Activated naive CD8-positive, alpha-beta T cell treated with anti-CD3 and anti-CD28 coated beads, Interleukin-2, amount 10 ng/mL, durations not matched to agents 7 days and 5 days (primary cell): ENCODE measurements around the gene MTMR4. TPM values are rescaled to one million over a fixed set of nuclear protein-coding genes. Genes with fewer than 3 reads are reported as not detected.
A peak's percentile ranks its signal among the peaks of the same experiment; 100 is the strongest.

ENCODE experiments used
- ATAC-seq: fragments of 150-1000 bp; cut with Tn5 transposase; one replicate; pipeline ENCODE4 v1.10.0; 2021; ENCODE audit warnings: low read depth, moderate library complexity
- POLR2A ChIA-PET: fragments of 350-600 bp; sonication (Branson Sonifier 250); formaldehyde crosslinking; loops from one replicate; lab custom pipeline; 2021; ENCODE audit warnings: antibody characterized with exemption; lab: Charles Lee
- DNase-seq: peaks from one replicate; pipeline ENCODE4 v3.0.0; 2021
- H3K27ac Mint-ChIP-seq: one replicate; pipeline ENCODE4 v1.8.0; 2022; ENCODE audit warnings: mild to moderate bottlenecking, mixed read lengths
- H3K27me3 Mint-ChIP-seq: one replicate; pipeline ENCODE4 v1.8.0; 2022; ENCODE audit warnings: mild to moderate bottlenecking, moderate library complexity, mixed read lengths
- H3K36me3 Mint-ChIP-seq: one replicate; pipeline ENCODE4 v1.8.0; 2021; ENCODE audit warnings: mild to moderate bottlenecking, mixed read lengths
- H3K4me1 Mint-ChIP-seq: one replicate; pipeline ENCODE4 v1.8.0; 2021; ENCODE audit warnings: mixed read lengths
- H3K4me3 Mint-ChIP-seq: one replicate; pipeline ENCODE4 v1.8.0; 2022; ENCODE audit warnings: mild to moderate bottlenecking, moderate library complexity, mixed read lengths
- H3K9me3 Mint-ChIP-seq: one replicate; pipeline ENCODE4 v1.8.0; 2021; ENCODE audit warnings: mixed read lengths
- total RNA-seq, 2 experiments: library from RNA; stranded (reverse); gene quantifications; one replicate each; pipeline ENCODE4 v1.2.3, GENCODE V29; 2021

MTMR4 gene
- total RNA-seq, 2 experiments from 2014 or later, result 50.5 to 50.8 TPM

DNA sequence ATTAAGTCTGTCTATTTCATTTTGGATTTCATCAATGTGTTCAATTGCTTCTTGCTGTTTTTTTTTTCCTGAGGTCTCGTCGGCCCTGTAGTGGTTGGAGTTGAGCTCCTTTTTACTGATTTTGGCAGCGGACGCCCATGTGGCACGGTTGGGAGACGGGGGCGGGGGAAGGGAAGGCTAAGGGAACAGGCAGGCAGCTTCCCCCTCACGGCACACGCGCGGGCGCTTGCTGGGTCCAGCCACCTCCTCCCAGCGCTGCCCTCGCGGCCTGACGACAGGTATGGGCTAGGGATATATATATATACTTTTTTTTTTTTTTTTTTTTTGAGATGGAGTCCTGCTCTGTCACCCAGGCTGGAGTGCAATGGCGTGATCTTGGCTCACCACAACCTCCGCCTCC is 37.6 kb downstream of the MTMR4 start:
- Mint-ChIP-seq H3K4me3 (no peak overlapping the region), H3K36me3 (no peaks in the 10 kb centered on the region), H3K9me3 (no peaks in the 10 kb centered on the region), H3K4me1 (peaks cover 3% of the 10 kb centered on the region), H3K27me3 (peaks cover 2% of the 10 kb centered on the region), H3K27ac (no peak overlapping the region)
- POLR2A ChIA-PET, result no interaction called here
- ATAC-seq (no peak), DNase-seq (no peak)

DNA sequence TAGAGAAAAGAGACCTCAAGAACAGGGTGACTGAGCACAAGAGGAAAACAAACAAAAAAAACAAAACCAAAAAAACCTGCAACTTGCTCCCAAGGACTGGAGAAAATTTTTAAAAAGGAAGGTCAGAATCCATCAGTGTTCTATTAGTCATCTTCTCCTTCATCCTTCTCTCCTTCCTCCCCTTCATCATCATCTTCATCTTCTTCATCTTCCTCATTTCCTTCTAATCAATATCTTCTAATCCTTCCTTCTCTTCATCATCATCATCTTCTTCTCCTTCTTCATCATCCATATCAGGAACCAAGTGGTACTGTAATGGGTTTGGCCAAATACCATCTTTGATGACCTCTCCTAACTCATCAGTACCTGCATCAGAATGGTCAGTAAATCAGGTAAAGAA is 38.5 kb downstream of the MTMR4 start:
- H3K27ac Mint-ChIP-seq, result no peak overlapping the region
- H3K36me3 Mint-ChIP-seq, result no peaks in the 10 kb centered on the region
- no peak overlapping the region for H3K4me3 Mint-ChIP-seq
- peaks cover 3% of the 10 kb centered on the region for H3K4me1 Mint-ChIP-seq
- ATAC-seq (no peak), DNase-seq (no peak)
- H3K27me3 Mint-ChIP-seq, result peaks cover 2% of the 10 kb centered on the region
- POLR2A ChIA-PET, result no interaction called here
- H3K9me3 Mint-ChIP-seq, result no peaks in the 10 kb centered on the region

DNA sequence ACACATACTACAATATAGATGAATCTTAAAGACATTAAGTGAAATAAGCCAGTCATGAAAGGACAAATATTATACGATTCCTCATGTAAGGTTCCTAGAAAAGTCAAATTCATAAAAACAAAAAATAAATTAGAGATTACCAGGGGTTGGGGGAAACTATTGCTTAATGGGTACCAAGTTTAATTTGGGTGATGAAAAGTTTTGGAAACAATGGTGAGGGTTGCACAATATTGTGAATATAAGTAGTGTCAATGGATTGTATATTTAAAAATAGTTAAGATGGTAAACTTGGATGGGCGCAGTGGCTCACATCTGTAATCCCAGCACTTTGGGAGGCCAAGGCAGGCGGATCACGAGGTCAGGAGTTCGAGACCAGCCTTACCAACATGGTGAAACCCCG is 44.1 kb downstream of the MTMR4 start:
- DNase-seq, result no peak
- no peak overlapping the region for H3K27ac Mint-ChIP-seq
- H3K4me3 Mint-ChIP-seq, result no peak overlapping the region
- no peaks in the 10 kb centered on the region for H3K4me1 Mint-ChIP-seq
- H3K27me3 Mint-ChIP-seq, result peaks cover 4% of the 10 kb centered on the region
- ATAC-seq, result no peak
- POLR2A ChIA-PET, result interaction anchor here (0.7 kb wide), 1 partner anchor 161 kb away, joined by 3 read pairs; no protein-coding TSS in a partner anchor
- H3K9me3 Mint-ChIP-seq, result no peaks in the 10 kb centered on the region
- no peaks in the 10 kb centered on the region for H3K36me3 Mint-ChIP-seq

DNA sequence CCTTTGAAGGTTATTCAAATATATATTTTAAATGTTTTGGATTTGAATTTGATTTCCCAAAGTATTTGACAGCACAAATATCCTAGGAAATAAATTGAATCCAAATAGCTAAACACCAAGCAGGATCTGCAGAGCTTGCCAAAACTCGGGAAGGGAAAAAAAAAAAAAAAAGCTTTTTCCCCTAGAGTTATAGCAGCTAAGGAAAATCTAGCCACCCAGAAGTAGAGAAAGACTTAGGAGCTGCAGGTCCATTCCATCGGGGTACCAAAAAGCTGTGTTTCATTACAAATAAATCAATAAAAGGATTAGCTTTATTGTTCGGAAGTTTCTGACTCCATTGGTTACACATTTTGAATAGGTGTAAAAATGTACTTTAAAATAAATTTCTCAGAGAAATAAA is 45.5 kb downstream of the MTMR4 start:
- Mint-ChIP-seq H3K4me1 (no peaks in the 10 kb centered on the region), H3K4me3 (no peak overlapping the region), H3K9me3 (no peaks in the 10 kb centered on the region), H3K27ac (no peak overlapping the region), H3K27me3 (peaks cover 4% of the 10 kb centered on the region), H3K36me3 (no peaks in the 10 kb centered on the region)
- no peak for DNase-seq
- ATAC-seq, result no peak
- POLR2A ChIA-PET, result no interaction called here

DNA sequence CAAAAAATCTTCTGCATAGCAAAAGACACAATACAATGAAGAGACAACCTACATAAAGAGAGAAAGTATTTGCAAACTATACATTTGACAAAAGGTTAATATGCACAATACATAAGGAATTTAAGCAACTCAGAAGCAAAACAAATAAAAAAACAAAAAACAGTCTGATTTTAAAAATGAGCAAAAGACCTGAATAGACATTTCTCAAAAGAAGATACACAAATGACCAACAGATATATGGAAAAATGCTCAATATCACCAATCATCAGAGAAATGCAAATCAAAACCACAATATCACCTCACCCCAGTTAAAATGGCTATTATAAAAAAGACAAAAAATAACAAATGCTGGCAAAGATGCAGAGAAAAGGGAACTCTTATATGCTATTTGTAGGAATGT is 58.9 kb downstream of the MTMR4 start:
- Mint-ChIP-seq H3K27me3 (no peaks in the 10 kb centered on the region), H3K9me3 (no peaks in the 10 kb centered on the region), H3K27ac (no peak overlapping the region), H3K36me3 (no peaks in the 10 kb centered on the region), H3K4me3 (no peak overlapping the region), H3K4me1 (no peaks in the 10 kb centered on the region)
- no peak for DNase-seq
- ATAC-seq, result no peak
- POLR2A ChIA-PET, result no interaction called here

DNA sequence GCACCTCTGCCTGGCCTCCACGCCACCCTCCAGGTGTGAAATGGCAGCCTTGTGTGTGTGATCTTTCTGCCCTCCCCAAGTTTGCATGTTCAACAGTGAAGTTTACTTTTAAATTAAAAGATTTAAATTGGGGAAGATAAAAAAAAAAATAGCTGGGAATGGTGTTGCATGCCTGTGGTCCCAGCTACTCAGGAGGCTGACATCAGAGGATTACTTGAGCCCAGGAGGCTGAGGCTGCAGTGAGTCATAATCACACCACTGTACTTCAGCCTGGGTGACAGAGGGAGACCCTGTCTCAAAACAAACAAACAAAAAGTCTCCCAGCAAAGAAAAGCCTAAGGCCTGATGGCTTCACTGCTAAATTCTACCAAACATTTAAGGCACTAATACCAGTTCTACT is 61.7 kb downstream of the MTMR4 start:
- ATAC-seq (no peak), DNase-seq (no peak)
- no peak overlapping the region for H3K27ac Mint-ChIP-seq
- no peaks in the 10 kb centered on the region for H3K4me1 Mint-ChIP-seq
- POLR2A ChIA-PET, result interaction anchor here (0.7 kb wide), 1 partner anchor 754 kb away, joined by 3 read pairs; no protein-coding TSS in a partner anchor
- H3K27me3 Mint-ChIP-seq, result no peaks in the 10 kb centered on the region
- H3K4me3 Mint-ChIP-seq, result no peak overlapping the region
- no peaks in the 10 kb centered on the region for H3K36me3 Mint-ChIP-seq
- no peaks in the 10 kb centered on the region for H3K9me3 Mint-ChIP-seq

DNA sequence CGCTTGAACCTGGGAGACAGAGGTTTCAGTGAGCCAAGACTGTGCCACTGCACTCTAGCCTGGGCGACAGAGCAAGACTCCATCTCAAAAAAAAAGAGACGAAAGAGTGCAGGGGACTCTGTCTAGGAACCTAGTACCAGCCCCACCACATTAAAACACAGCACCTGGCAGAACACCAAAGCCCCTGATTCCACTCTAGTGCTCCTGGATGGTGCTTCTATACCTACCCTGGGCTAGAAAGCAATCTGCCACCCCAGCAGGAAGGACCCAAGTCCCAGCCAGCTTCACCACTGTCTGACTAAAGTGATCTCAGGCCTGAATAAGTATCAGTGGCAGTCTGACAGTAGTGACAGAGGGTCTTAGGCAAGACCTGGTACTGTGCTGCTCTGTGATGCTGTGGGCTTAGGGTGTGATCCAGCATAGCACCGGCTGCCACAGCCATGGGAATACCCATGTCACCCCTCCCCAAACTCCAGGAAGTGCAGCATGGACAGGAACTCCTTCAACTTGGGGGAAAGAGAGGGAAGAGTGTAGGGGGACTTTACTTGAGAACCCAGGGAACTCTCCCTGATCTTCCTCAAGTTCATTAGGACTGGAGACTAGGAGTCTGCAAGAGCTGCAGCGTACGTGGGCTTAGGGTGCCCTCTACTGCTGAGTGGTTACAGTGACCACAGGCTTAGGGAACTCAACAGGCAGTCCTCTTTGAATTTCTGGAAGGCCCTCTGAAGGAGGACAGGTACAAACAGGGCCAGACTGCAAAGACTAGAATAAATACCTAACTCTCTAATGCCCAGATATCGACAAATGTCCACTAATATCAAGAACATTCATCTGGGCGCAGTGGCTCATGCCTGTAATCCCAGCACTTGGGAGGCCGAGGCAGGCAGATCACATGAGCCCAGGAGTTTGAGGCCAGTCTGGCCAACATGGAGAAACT is 67.1 kb downstream of the MTMR4 start:
- no peak overlapping the region for H3K27ac Mint-ChIP-seq
- H3K4me3 Mint-ChIP-seq, result no peak overlapping the region
- no peaks in the 10 kb centered on the region for H3K9me3 Mint-ChIP-seq
- no peaks in the 10 kb centered on the region for H3K36me3 Mint-ChIP-seq
- peak; percentile 70 for DNase-seq
- H3K4me1 Mint-ChIP-seq, result peaks cover 8% of the 10 kb centered on the region
- ATAC-seq, result peak; percentile 92
- POLR2A ChIA-PET, result interaction anchor here (1.0 kb wide), 1 partner anchor 130 kb away, joined by 3 read pairs; no protein-coding TSS in a partner anchor
- H3K27me3 Mint-ChIP-seq, result peaks cover 5% of the 10 kb centered on the region

DNA sequence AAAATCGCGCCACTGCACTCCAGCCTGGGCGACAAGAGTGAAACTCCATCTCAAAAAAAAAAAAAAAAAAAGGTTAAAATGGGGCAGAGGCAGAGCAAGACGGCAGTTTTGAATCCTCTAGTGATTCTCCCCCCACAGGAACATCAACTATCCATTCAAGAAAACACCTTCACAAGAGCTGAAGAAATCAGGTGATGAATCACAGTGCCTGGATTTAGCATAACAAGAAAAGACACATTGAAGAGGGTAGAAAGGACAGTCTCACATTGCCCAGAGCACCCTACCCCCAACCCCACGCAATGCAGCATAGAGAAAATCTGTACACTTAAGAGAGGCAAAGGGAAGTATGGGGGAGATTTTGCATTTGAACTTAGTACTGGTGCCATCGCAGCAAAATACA is 68.4 kb downstream of the MTMR4 start:
- no peak for ATAC-seq
- H3K36me3 Mint-ChIP-seq, result no peaks in the 10 kb centered on the region
- H3K4me1 Mint-ChIP-seq, result peaks cover 8% of the 10 kb centered on the region
- H3K4me3 Mint-ChIP-seq, result no peak overlapping the region
- no peak for DNase-seq
- H3K27ac Mint-ChIP-seq, result no peak overlapping the region
- H3K9me3 Mint-ChIP-seq, result no peaks in the 10 kb centered on the region
- POLR2A ChIA-PET, result interaction anchor here (0.6 kb wide), 1 partner anchor 506 kb away, joined by 5 read pairs; no protein-coding TSS in a partner anchor
- peaks cover 5% of the 10 kb centered on the region for H3K27me3 Mint-ChIP-seq

Other genes starting within 250 kb of the MTMR4 start
- gene MPO, start 233.7 kb downstream of the MTMR4 start, total RNA-seq, result not detected
- gene TSPOAP1, start 185.8 kb downstream of the MTMR4 start, total RNA-seq, result 10 to 100 TPM; 70.6 to 77.7 TPM
- 10 to 100 TPM; 66.4 to 70.2 TPM for gene SUPT4H1, start 162.4 kb downstream of the MTMR4 start, total RNA-seq
- gene RNF43, start 97.1 kb downstream of the MTMR4 start, total RNA-seq, result under 1 TPM in 1 of 2 experiments, not detected in 1; 0.72 TPM
- gene HSF5, start 26.2 kb downstream of the MTMR4 start, total RNA-seq, result under 1 TPM; 0.47 to 0.60 TPM
- under 1 TPM; 0.30 to 0.43 TPM for gene TEX14, start 177.4 kb upstream of the MTMR4 start, total RNA-seq
- gene RAD51C, start 178.0 kb upstream of the MTMR4 start, total RNA-seq, result 10 to 100 TPM; 40.0 to 45.7 TPM
- not detected for gene PPM1E, start 241.2 kb upstream of the MTMR4 start, total RNA-seq